NCI-H510A (cell line): ENCODE results near the gene NR1D1.

Experiments
- DNase-seq: peaks from one replicate; lab custom pipeline; 2025; lab: John Stamatoyannopoulos, UW

The NR1D1 gene

DNA sequence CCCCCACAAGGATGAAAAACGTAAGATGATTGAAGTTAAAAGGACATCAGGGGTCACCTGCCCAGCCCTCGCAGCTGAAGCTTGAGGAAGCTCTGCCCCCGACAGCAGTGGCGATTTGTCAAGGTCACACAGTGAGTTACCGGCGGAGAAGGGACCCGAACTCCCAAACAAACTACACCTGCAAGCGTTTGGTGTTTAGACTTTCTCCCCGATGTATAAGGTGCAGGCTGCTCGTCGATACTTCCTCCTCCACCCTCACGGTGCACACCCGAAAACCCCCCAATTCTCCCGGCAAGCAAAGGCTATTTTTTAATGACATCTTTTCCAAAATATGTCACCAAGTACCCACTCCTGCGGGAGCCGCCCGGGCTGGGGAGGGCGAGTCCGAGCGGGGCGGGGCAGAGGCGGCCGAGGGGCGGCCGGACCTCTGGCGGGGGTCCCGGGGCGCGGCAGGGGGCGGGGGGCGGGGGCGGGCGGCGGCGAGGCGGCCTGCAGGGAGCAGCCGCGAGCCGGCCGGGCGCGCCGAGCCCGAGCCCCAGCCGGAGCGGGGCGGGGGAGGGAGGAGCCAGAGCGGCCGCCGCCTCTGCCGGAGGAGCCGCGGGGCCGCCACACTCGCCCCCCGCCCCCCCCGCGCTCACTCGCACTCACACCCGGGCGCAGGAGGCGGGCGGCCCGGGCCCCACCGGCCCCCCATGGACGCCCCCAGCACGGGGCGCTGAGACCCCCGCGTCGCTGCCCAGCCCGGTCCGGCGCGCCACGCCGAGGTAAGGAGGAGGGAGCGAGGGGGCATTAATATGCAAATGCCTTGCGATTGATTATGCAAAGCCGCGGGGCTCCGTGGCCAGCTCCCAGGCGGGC lies 37.8 kb downstream of the NR1D1 start, which contains the start of gene THRA:
Gene THRA (plus strand): TSS at position 637 of the 858 bp plus-strand sequence. CDS start 11,524 bp downstream, outside the sequence.
- DNase-seq: peak; percentile 33

DNA sequence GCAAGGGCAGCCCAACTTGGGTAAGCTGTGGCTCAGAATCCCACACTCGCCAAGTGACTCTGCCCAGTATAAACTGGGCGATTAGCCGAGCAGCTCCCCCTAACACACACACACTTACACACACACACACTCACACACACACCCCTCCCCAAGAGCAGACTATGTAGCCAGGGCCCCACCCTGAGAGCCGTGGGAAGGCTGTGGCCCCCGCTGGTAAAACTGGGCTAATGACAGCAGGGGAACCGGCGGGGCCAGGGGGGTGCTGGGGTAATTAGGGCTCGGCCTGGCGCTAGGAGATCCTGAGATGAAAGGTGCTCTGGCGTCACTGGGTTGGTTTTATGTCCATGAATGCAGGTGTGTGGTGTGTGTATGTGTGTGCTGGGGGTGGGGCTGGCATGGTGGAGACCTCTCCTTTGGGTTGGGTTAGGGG lies 38.8 kb downstream of the NR1D1 start:
- DNase-seq: no peak

DNA sequence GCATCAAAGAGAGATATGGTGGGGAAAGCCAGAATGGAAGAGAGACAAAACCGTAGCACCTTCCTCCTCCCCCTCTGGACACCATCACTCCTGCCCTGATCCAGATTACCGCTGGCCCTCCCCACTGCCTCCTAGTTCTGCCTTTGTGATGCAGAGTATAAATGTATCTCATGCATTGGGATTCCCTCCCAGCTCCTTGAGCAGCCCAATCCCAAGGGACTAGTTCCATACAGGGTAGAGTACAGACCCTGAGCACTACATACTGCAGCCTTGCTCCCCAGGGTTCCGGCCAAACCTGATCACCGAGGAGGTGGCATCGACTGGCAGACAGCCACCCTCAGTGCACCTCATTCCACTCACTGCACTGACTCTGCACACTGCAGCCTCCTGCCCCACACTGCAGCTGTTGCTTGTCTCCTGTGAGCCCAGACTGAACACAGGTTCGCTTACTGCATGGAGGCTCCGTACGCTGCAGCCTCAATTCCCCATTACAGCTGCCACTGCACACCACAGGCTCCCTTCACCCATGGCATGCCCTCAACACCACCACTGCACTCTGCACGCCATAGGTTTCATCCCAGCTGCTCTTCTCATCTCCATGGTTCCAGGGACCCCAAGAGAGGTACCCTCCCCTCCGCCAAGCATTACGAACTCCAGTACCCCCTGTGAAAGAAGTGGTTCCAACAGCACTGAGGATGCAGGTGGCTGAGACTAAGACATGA lies 39.3 kb downstream of the NR1D1 start:
- DNase-seq: no peak

DNA sequence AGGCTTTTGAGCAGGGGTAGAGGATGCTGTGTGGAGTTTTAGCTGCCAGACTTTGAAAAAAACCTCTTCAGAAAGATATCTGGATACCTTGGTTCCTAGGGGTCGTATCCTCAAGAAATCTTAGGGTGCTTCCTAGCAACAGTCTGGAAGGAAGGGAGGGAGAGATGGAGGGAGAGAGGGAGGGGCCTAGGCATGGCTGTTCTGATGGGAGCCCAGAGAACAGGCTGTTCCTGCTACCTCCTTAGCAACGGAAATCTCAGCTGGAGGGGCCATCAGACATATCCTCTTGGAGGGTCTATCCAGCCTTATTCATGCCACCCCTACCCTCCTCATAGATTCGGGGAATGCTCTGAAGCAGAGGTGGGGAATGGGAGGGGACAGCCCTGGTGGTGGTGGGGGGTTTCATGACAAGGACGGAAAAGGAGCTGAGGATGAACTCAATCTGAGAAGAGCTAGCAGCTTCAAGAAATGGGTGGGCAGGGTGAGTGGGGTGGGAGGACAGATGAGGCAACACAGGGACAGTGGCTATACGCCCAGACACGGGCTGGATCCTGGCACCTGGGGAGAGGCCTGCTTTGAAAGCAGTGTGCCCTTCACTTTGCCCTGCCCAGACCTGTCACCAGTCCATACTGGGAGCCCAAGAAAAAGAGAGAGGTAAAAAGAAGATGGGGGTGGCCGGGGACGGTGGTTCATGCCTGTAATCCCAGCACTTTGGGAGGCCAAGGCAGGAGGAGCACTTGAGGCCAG lies 40.5 kb downstream of the NR1D1 start:
- DNase-seq: no peak

DNA sequence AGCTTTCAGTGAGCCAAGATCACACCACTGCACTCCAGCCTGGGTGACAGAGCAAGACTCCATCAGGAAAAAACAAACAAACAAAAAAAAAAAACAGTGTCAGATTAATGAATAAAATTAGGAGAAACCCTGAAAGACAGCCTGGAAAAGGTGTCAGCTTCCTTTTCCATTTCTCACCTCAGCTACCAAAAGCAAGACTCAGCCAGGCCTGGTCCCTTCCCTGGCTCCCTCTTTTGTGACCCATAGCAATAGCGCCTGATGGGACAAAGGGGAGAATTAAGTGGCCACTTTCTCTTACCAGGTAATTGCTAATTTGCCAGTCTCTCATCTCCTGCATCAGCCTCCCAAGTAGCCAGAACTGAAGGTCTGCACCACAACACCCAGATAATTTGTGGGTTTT lies 41.5 kb downstream of the NR1D1 start:
- DNase-seq: no peak

DNA sequence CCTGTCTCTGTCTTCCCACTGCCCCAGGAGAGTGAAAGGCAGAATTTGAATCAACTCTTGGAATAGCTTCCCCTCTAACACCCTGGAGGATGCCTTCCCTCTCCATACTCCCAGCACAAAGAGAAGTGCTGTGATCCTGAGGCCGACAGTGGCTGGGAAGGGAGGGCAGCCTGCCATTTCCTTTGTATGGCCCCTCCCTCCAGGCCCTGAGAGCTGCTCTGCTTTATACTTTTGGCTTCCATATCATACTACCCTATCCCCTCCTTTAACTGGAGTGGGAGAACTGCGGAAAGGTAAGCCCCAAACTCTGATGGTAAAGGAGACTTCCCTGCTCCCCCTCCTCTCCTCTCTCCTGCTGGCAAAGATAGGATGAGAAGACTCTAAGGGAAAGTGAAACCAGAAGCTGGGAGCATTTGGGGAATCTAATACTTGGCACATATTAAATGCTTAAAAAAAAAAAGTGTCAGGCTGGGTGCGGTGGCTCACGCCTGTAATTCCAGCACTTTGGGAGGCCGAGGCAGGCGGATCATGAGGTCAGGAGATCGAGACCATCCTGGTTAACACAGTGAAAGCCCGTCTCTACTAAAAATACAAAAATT lies 42.1 kb downstream of the NR1D1 start:
- DNase-seq: no peak

DNA sequence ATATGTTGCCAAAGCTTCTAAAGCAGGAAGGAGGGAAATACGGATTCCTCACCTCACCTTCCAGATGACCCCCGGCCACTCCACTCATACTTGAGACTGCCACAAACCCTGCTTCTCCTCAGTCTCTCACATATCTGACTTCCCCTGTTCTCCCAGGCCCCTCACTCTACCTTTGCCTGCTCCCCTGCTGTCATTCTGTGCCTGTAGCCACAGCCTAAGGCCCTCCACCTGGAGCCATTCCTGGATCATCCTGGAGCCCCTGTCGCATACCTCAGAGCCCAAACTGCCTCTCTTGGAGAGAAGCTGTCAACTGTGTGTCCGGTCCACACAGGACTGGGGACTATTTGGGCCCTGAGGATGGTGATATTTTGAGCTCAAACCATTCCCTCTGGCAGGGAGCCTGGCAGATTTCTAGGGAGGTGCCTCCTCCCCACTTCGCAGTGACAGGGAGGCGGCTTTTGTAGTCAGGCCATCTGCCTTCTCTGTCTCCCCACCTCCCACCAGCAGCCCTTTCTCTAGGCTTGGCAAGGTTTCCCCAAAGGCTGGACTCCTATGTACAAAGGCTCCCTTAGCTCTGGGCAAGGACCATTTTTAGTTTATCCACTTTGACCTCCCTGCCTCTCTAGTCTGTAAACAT lies 43.9 kb downstream of the NR1D1 start:
- no peak for DNase-seq
